Smooth muscle cell (in vitro differentiated cells): ENCODE measurements around the gene SPEG. TPM values are rescaled to one million over a fixed set of nuclear protein-coding genes. Genes with fewer than 3 reads are reported as not detected.

Source experiments
- DNase-seq: peaks from one replicate; lab custom pipeline; 2025; ENCODE audit not compliant: unreplicated experiment; lab: John Stamatoyannopoulos, UW
- H2AFZ ChIP-seq: fragments of 200-600 bp; sonication (generic); 2 replicates; pipeline ENCODE4 v1.6.0; 2016; ENCODE audit warnings: antibody characterized with exemption, low read depth, mild to moderate bottlenecking
- H3F3A ChIP-seq: fragments of 200-600 bp; sonication (generic); 2 replicates; pipeline ENCODE4 v1.6.0; 2017; ENCODE audit warnings: antibody characterized with exemption, low read depth
- H3K27ac ChIP-seq: fragments of 200-600 bp; sonication (generic); 2 replicates; pipeline ENCODE4 v1.5.1; 2016; ENCODE audit warnings: low read depth, mild to moderate bottlenecking
- H3K27me3 ChIP-seq: fragments of 200-600 bp; sonication (generic); 2 replicates; pipeline ENCODE4 v1.6.1; 2016; ENCODE audit warnings: low read depth, mild to moderate bottlenecking
- H3K36me3 ChIP-seq: fragments of 200-600 bp; sonication (generic); 2 replicates; pipeline ENCODE4 v1.5.1; 2016; ENCODE audit warnings: low read depth
- H3K4me1 ChIP-seq: fragments of 200-600 bp; sonication (generic); 2 replicates; pipeline ENCODE4 v1.5.1; 2016; ENCODE audit warnings: low read depth
- H3K4me2 ChIP-seq: fragments of 200-600 bp; sonication (generic); 2 replicates; pipeline ENCODE4 v1.6.0; 2016; ENCODE audit warnings: mild to moderate bottlenecking
- H3K4me3 ChIP-seq: fragments of 200-600 bp; sonication (generic); 2 replicates; pipeline ENCODE4 v1.5.1; 2016; ENCODE audit warnings: mild to moderate bottlenecking
- H3K79me2 ChIP-seq: fragments of 200-600 bp; sonication (generic); 2 replicates; pipeline ENCODE4 v1.6.0; 2016; ENCODE audit warnings: low read depth, mild to moderate bottlenecking
- H3K9ac ChIP-seq: fragments of 200-600 bp; sonication (generic); 2 replicates; pipeline ENCODE4 v1.6.0; 2016; ENCODE audit warnings: low read depth
- H3K9me3 ChIP-seq: fragments of 200-600 bp; sonication (generic); replicated peaks from 2 replicates; pipeline ENCODE4 v1.5.1; 2016; ENCODE audit warnings: low read depth
- H4K20me1 ChIP-seq: fragments of 200-600 bp; sonication (generic); 2 replicates; pipeline ENCODE4 v1.6.0; 2016; ENCODE audit warnings: low read depth
- WGBS: methylation state at CpG from one replicate; pipeline ENCODE4 v1.1.7; 2016; ENCODE audit warnings: low lambda C conversion rate; 5-methylcytosine and 5-hydroxymethylcytosine counted together
- polyA plus RNA-seq: library from polyadenylated mRNA; unstranded; fragments of >200 nt; fragmentation: Nextera tagmentation; extraction: Ambion mirVana; gene quantifications from 2 replicates; pipeline ENCODE4 v1.2.1, GENCODE V29; 2016
- total RNA-seq: library from RNA; depleted of rRNA; stranded (reverse); fragments of >200 nt; gene quantifications from 2 replicates; pipeline ENCODE4 v1.2.3, GENCODE V29; 2014
- TF ChIP-seq, protein P1 (sequence below): fragments of 200-600 bp; sonication (generic); IDR thresholded peaks from 2 replicates; pipeline ENCODE4 v1.5.1; 2017; ENCODE audit warnings: borderline replicate concordance, mild to moderate bottlenecking, antibody characterized with exemption; ENCODE audit not compliant: insufficient read depth, poor library complexity, severe bottlenecking

The SPEG gene
- total and polyA plus RNA-seq, 2 experiments from 2014 or later: 14.9 to 37.8 TPM

DNA sequence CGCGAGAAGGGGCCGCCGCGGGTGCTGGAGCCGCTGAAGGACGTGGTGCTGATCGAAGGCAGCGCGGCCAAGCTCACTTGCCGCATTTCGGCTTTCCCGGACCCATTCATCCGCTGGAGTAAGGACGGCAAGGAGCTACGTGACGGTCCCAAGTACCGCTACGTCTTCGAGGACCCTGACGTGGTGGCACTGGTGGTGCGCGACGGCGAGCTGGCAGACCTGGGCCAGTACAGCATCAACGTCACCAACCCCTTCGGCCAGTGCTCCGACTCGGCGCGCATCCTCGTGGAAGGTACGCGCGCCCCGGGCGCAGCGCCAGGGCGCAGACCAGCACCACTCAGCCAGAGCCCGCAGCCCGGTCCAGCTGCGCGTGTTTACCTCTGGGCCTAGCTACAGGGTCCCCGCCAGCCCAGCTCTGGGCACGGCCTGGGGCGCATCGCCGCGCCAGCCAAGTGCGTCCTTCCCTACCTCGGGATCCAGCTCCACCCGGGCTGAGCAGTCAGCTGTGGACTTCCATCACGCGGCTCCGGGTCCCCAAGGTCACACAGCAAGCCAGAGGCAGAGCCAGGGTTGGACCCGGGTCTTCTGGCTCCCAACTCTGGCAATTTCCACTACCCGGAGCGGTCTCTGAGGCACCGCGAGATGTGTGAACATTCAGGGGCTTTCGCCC is 62.3 kb downstream of the SPEG start:
- 26% methylated on average over 61 of the region's 61 CpGs for WGBS
- Histone ChIP-seq H3K9me3 (no peaks in the 10 kb centered on the region), H3K79me2 (peaks cover 4% of the 10 kb centered on the region), H3K9ac (no peak overlapping the region), H3K27ac (no peak overlapping the region), H3K4me3 (no peak overlapping the region), H3K4me1 (peaks cover 13% of the 10 kb centered on the region), H3K4me2 (peak overlapping the region; percentile 89), H2AFZ (no peak overlapping the region), H3F3A (no peaks in the 10 kb centered on the region), H3K27me3 (peaks cover 20% of the 10 kb centered on the region), H3K36me3 (no peaks in the 10 kb centered on the region), H4K20me1 (no peaks in the 10 kb centered on the region)
- no peak for DNase-seq
- TF ChIP-seq, protein P1, sequence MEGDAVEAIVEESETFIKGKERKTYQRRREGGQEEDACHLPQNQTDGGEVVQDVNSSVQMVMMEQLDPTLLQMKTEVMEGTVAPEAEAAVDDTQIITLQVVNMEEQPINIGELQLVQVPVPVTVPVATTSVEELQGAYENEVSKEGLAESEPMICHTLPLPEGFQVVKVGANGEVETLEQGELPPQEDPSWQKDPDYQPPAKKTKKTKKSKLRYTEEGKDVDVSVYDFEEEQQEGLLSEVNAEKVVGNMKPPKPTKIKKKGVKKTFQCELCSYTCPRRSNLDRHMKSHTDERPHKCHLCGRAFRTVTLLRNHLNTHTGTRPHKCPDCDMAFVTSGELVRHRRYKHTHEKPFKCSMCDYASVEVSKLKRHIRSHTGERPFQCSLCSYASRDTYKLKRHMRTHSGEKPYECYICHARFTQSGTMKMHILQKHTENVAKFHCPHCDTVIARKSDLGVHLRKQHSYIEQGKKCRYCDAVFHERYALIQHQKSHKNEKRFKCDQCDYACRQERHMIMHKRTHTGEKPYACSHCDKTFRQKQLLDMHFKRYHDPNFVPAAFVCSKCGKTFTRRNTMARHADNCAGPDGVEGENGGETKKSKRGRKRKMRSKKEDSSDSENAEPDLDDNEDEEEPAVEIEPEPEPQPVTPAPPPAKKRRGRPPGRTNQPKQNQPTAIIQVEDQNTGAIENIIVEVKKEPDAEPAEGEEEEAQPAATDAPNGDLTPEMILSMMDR: no peak

GRCh38 chr2:219497495-219498279 is 63.0 kb downstream of the SPEG start:
- H3K4me2 ChIP-seq: peak overlapping the region; percentile 89
- H2AFZ ChIP-seq: peak overlapping the region; percentile 67
- H3K27me3 ChIP-seq: peaks cover 16% of the 10 kb centered on the region
- no peaks in the 10 kb centered on the region for H3K9me3 ChIP-seq
- no peak overlapping the region for H3K9ac ChIP-seq
- H3K4me1 ChIP-seq: peaks cover 13% of the 10 kb centered on the region
- no peaks in the 10 kb centered on the region for H3F3A ChIP-seq
- H3K27ac ChIP-seq: peak overlapping the region; percentile 73
- TF ChIP-seq, protein P1: no peak
- no peaks in the 10 kb centered on the region for H3K36me3 ChIP-seq
- peaks cover 4% of the 10 kb centered on the region for H3K79me2 ChIP-seq
- no peaks in the 10 kb centered on the region for H4K20me1 ChIP-seq
- H3K4me3 ChIP-seq: peak overlapping the region; percentile 73
- DNase-seq: peak; percentile 72
- 6% methylated on average over 59 of the region's 59 CpGs for WGBS

DNA sequence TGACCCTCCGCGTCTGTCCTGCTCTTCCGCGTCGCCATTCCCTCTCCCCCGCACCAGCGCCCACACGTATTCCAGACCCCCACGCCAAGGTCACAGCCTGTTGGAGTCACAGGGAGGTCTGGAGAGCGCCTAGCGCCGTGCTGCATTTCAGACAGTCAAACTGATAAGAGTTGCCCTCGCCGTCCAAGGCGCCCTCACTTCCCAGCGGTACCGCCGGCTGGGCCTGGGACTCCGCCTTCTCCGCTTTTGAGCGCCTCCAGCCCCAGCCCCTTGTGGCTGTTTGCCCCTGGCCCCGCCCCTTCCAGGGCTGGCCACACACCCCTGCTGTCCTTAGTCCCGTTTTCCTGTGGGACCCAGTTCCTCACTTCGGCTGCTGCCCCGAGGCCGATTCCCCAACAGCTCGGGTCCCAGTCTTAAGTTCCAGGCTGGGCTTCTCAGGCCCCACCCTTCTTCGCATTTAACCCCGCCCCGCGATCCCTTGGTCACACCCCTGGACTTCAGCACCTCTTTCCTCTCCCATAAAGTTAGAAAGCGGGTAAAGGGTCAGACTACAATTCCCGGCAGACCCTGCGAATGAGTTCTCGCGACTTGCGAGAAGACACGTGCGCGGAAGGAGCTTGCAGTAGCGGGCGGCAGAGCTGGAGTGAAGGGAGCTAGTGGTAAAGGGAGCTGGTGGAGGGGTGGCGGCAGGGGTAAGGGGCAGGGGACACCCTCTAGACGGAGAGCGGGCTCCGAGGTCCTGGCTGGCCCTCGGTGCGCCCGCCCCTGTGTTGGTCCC is 63.8 kb downstream of the SPEG start, which contains the start of gene GMPPA:
Gene GMPPA (plus strand): TSS at position 612 of the 778 bp plus-strand sequence. CDS start 1,085 bp downstream, outside the sequence.
- Histone ChIP-seq H3K9ac (peak within 1 kb of the TSS; percentile 96), H3K79me2 (peaks cover 4% of the 10 kb centered on the region), H4K20me1 (no peaks in the 10 kb centered on the region), H3K27ac (peak within 1 kb of the TSS; percentile 73), H3K4me3 (peak within 1 kb of the TSS; percentile 73), H3K36me3 (no peaks in the 10 kb centered on the region), H3K4me2 (peak within 1 kb of the TSS; percentile 89), H2AFZ (peak within 1 kb of the TSS; percentile 67), H3K9me3 (no peaks in the 10 kb centered on the region), H3F3A (no peaks in the 10 kb centered on the region), H3K4me1 (peaks cover 13% of the 10 kb centered on the region), H3K27me3 (peaks cover 16% of the 10 kb centered on the region)
- WGBS: under 1% methylated on average over 43 of the region's 49 CpGs
- TF ChIP-seq, protein P1: no peak
- DNase-seq: peak; percentile 78
